HL-60 (cell line): ENCODE results near the gene DESI1.

Experiments
- CTCF ChIP-seq: IDR thresholded peaks from one replicate; pipeline ENCODE4 v1.5.1; 2011; ENCODE audit warnings: low read length, control low read depth, inconsistent platforms; ENCODE audit not compliant: insufficient read depth
- POLR2AphosphoS5 ChIP-seq: IDR thresholded peaks from 2 replicates; pipeline ENCODE4 v1.6.1; 2012; ENCODE audit warnings: low read depth

- TF ChIP-seq CTCF (no peak), POLR2AphosphoS5 (no peak)
Measured at GRCh38 chr22:41660416-41660815, 39.6 kb upstream of the DESI1 start.
